ENCODE measurements around the gene ERC1. TPM values are rescaled to one million over a fixed set of nuclear protein-coding genes. Genes with fewer than 3 reads are reported as not detected.

Gene ERC1
- total and polyA plus RNA-seq, 8 donors, result 34.9 to 64.9 (median 40.8) TPM

- Histone ChIP-seq H3K4me1 (peaks cover 8 to 16% of the 10 kb centered on the region in 2 donors), H3K4me3 (no peak overlapping the region), H3K9me3 (no peaks in the 10 kb centered on the region), H3K27ac (no peak overlapping the region), H3K27me3 (no peaks in the 10 kb centered on the region), H3K36me3 (no peaks in the 10 kb centered on the region)
- no peak for TF ChIP-seq CTCF (IDR thresholded peaks at IDR 0.05)
- no peak for ATAC-seq
- DNase-seq, result no peak
- intact Hi-C loops (cut with DNase I), result no loop called here
Measured at GRCh38 chr12:1213618-1214205, 222.7 kb downstream of the ERC1 start.

GRCh38 chr12:1216560-1216959 lies 225.5 kb downstream of the ERC1 start:
- H3K4me1 ChIP-seq, result peaks cover 17 to 32% of the 10 kb centered on the region in 2 donors
- no peak for TF ChIP-seq CTCF (IDR thresholded peaks at IDR 0.05)
- no peak overlapping the region for H3K4me3 ChIP-seq
- H3K36me3 ChIP-seq, result no peaks in the 10 kb centered on the region
- H3K27me3 ChIP-seq, result no peaks in the 10 kb centered on the region
- H3K27ac ChIP-seq, result peak overlapping the region; percentile 9 to 49
- no peaks in the 10 kb centered on the region for H3K9me3 ChIP-seq
- intact Hi-C loops (cut with DNase I), result no loop called here
- ATAC-seq (no peak), DNase-seq (no peak)

- ATAC-seq (peak; percentile 74), DNase-seq (no peak)
- Histone ChIP-seq H3K4me3 (no peak overlapping the region), H3K27me3 (no peaks in the 10 kb centered on the region), H3K27ac (peak overlapping the region; percentile 42 to 49), H3K9me3 (no peaks in the 10 kb centered on the region), H3K36me3 (no peaks in the 10 kb centered on the region), H3K4me1 (peaks cover 17 to 32% of the 10 kb centered on the region in 2 donors)
- intact Hi-C loops (cut with DNase I), result no loop called here
- TF ChIP-seq CTCF (IDR thresholded peaks at IDR 0.05), result no peak
Measured at GRCh38 chr12:1217191-1217949, 226.3 kb downstream of the ERC1 start.

- Histone ChIP-seq H3K4me1 (peaks cover 17 to 32% of the 10 kb centered on the region in 2 donors), H3K27ac (peak overlapping the region; percentile 42 to 49), H3K27me3 (no peaks in the 10 kb centered on the region), H3K9me3 (no peaks in the 10 kb centered on the region), H3K36me3 (no peaks in the 10 kb centered on the region), H3K4me3 (no peak overlapping the region)
- intact Hi-C loops (cut with DNase I), result no loop called here
- TF ChIP-seq CTCF (IDR thresholded peaks at IDR 0.05), result no peak
- no peak for DNase-seq
- ATAC-seq, result peak; percentile 24
Measured at GRCh38 chr12:1218369-1218768, 227.3 kb downstream of the ERC1 start.
